H1 (cell line): ENCODE data around the gene BCL2L11. TPM values are rescaled to one million over a fixed set of nuclear protein-coding genes. Genes with fewer than 3 reads are reported as not detected.

Source experiments
- RAD21 ChIP-seq, 2 experiments: IDR thresholded peaks in 1 of 2; conservative IDR thresholded peaks in 1 of 2; 2 replicates each; pipeline ENCODE4 v1.6.1; 2011; ENCODE audit warnings: low read depth in 2 of 2, low read length in 2 of 2, improper control_type of control experiment in 1 of 2, inconsistent platforms in 1 of 2, mild to moderate bottlenecking in 1 of 2, moderate library complexity in 1 of 2
- polyA plus RNA-seq, 7 experiments: library from polyadenylated mRNA; depleted of rRNA in 3 of 7; stranded (reverse) in 5 of 7; unstranded in 2 of 7; fragments of >200 nt in 5 of 7; fragments of 200-250 nt in 2 of 7; gene quantifications; 1 replicate in 5 of 7; 2 replicates in 1 of 7; 4 replicates in 1 of 7; pipeline versions ENCODE4 v1.2.1 to v1.2.3, GENCODE V29; 2011 to 2013; ENCODE audit warnings: missing spikeins in 2 of 7, mixed read lengths in 2 of 7
- total RNA-seq: library from RNA; stranded (reverse); fragmentation: NEBNext Ultra II Directional; extraction: Animal tissue kit (Norgen Biotek cat#: 25700); gene quantifications from 2 replicates; pipeline ENCODE4 v1.2.1, GENCODE V29; 2021
- TF ChIP-seq, protein P1 (sequence below): fragments of 300-600 bp; sonication (generic); IDR thresholded peaks from 2 replicates; pipeline ENCODE4 v1.7.1; 2012; ENCODE audit warnings: low read length, moderate library complexity, mild to moderate bottlenecking, inconsistent platforms; ENCODE audit not compliant: insufficient replicate concordance

BCL2L11 gene
- total and polyA plus RNA-seq, 2 of the 8 experiments (the other 6 are each of a cell fraction or from before 2014, with no cell fraction given): 7.5 to 22.9 TPM

DNA sequence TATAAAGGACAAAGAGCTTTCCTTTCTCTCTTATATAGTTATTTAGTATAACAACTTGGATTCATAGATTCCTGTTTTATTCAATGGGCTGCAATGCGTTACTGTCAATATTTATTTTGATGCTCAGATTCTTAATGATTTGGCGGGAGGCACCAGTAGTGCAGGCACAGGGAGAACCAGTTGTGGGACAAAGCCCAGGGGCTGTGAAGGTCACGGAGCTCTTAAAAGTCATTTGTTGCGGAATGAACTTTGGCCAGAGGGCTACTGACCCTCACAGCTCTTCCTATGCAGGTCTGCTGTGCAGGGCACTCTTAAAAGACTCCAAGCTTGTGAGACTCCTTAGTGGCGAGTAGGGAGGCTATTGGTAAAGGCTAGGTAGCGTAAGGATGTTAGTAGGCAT lies 34.0 kb downstream of the BCL2L11 start (continued):
- TF ChIP-seq, protein P1, sequence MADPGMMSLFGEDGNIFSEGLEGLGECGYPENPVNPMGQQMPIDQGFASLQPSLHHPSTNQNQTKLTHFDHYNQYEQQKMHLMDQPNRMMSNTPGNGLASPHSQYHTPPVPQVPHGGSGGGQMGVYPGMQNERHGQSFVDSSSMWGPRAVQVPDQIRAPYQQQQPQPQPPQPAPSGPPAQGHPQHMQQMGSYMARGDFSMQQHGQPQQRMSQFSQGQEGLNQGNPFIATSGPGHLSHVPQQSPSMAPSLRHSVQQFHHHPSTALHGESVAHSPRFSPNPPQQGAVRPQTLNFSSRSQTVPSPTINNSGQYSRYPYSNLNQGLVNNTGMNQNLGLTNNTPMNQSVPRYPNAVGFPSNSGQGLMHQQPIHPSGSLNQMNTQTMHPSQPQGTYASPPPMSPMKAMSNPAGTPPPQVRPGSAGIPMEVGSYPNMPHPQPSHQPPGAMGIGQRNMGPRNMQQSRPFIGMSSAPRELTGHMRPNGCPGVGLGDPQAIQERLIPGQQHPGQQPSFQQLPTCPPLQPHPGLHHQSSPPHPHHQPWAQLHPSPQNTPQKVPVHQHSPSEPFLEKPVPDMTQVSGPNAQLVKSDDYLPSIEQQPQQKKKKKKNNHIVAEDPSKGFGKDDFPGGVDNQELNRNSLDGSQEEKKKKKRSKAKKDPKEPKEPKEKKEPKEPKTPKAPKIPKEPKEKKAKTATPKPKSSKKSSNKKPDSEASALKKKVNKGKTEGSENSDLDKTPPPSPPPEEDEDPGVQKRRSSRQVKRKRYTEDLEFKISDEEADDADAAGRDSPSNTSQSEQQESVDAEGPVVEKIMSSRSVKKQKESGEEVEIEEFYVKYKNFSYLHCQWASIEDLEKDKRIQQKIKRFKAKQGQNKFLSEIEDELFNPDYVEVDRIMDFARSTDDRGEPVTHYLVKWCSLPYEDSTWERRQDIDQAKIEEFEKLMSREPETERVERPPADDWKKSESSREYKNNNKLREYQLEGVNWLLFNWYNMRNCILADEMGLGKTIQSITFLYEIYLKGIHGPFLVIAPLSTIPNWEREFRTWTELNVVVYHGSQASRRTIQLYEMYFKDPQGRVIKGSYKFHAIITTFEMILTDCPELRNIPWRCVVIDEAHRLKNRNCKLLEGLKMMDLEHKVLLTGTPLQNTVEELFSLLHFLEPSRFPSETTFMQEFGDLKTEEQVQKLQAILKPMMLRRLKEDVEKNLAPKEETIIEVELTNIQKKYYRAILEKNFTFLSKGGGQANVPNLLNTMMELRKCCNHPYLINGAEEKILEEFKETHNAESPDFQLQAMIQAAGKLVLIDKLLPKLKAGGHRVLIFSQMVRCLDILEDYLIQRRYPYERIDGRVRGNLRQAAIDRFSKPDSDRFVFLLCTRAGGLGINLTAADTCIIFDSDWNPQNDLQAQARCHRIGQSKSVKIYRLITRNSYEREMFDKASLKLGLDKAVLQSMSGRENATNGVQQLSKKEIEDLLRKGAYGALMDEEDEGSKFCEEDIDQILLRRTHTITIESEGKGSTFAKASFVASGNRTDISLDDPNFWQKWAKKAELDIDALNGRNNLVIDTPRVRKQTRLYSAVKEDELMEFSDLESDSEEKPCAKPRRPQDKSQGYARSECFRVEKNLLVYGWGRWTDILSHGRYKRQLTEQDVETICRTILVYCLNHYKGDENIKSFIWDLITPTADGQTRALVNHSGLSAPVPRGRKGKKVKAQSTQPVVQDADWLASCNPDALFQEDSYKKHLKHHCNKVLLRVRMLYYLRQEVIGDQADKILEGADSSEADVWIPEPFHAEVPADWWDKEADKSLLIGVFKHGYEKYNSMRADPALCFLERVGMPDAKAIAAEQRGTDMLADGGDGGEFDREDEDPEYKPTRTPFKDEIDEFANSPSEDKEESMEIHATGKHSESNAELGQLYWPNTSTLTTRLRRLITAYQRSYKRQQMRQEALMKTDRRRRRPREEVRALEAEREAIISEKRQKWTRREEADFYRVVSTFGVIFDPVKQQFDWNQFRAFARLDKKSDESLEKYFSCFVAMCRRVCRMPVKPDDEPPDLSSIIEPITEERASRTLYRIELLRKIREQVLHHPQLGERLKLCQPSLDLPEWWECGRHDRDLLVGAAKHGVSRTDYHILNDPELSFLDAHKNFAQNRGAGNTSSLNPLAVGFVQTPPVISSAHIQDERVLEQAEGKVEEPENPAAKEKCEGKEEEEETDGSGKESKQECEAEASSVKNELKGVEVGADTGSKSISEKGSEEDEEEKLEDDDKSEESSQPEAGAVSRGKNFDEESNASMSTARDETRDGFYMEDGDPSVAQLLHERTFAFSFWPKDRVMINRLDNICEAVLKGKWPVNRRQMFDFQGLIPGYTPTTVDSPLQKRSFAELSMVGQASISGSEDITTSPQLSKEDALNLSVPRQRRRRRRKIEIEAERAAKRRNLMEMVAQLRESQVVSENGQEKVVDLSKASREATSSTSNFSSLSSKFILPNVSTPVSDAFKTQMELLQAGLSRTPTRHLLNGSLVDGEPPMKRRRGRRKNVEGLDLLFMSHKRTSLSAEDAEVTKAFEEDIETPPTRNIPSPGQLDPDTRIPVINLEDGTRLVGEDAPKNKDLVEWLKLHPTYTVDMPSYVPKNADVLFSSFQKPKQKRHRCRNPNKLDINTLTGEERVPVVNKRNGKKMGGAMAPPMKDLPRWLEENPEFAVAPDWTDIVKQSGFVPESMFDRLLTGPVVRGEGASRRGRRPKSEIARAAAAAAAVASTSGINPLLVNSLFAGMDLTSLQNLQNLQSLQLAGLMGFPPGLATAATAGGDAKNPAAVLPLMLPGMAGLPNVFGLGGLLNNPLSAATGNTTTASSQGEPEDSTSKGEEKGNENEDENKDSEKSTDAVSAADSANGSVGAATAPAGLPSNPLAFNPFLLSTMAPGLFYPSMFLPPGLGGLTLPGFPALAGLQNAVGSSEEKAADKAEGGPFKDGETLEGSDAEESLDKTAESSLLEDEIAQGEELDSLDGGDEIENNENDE: no peak
- TF ChIP-seq RAD21 (IDR thresholded peaks at IDR 0.05 in 1 of 2, conservative IDR thresholded peaks at IDR 0.05 in 1 of 2; ENCODE audit: low read depth in 2 of 2, low read length in 2 of 2): no peak
